Measurements from ENCODE around the gene ATP5MK. TPM values are rescaled to one million over a fixed set of nuclear protein-coding genes. Genes with fewer than 3 reads are reported as not detected.
"Not testable (repeated sequence)": the region's sequence is repeated elsewhere in the genome, so short reads cannot be mapped to it uniquely, and the experiment has no call there.

ATP5MK gene
- total RNA-seq, 1 donor from 2014 or later, result 180 TPM

- DNase-seq (ENCODE audit: extremely low spot score in 2 of 2), result no peak
- H3K36me3 ChIP-seq, result peaks cover 0 to 88% of the 10 kb centered on the region in 2 donors
- intact Hi-C loops (cut with DNase I), result loop anchor here (2.0 to 10.0 kb wide), 2 partner anchors 66 to 176 kb away; no protein-coding TSS in a partner anchor
These were observed 22.8 kb upstream of the ATP5MK start for GRCh38 chr10:103419101-103419500.

GRCh38 chr10:103417601-103418000 lies 21.3 kb upstream of the ATP5MK start:
- intact Hi-C loops (cut with DNase I), result loop anchor here (10.0 kb wide), 1 partner anchor 177 kb away; no protein-coding TSS in a partner anchor
- peaks cover 5 to 88% of the 10 kb centered on the region in 2 donors for H3K36me3 ChIP-seq
- no peak overlapping the region for H3K4me3 ChIP-seq
- no peak for TF ChIP-seq POLR2AphosphoS5 (IDR thresholded peaks at IDR 0.05; ENCODE audit: insufficient read depth in 1 of 2, low read depth in 1 of 2)
- no peak for TF ChIP-seq CTCF (IDR thresholded peaks at IDR 0.05)
- no peak for TF ChIP-seq POLR2A (IDR thresholded peaks at IDR 0.05)
- no peak for DNase-seq (ENCODE audit: extremely low spot score in 2 of 2)
- no peaks in the 10 kb centered on the region for H3K4me1 ChIP-seq
- H3K9me3 ChIP-seq, result no peaks in the 10 kb centered on the region
- no peak overlapping the region for H3K27ac ChIP-seq
- H3K27me3 ChIP-seq, result no peaks in the 10 kb centered on the region

More at GRCh38 chr10:103419101-103419500, 22.8 kb upstream of the ATP5MK start:
- Histone ChIP-seq H3K27me3 (no peaks in the 10 kb centered on the region), H3K27ac (no peak overlapping the region), H3K9me3 (no peaks in the 10 kb centered on the region), H3K4me1 (no peaks in the 10 kb centered on the region), H3K4me3 (no peak overlapping the region)
- no peak for TF ChIP-seq POLR2A (IDR thresholded peaks at IDR 0.05)
- no peak for TF ChIP-seq POLR2AphosphoS5 (IDR thresholded peaks at IDR 0.05; ENCODE audit: insufficient read depth in 1 of 2, low read depth in 1 of 2)
- no peak for TF ChIP-seq CTCF (IDR thresholded peaks at IDR 0.05)

- H3K27ac ChIP-seq; H3K4me3 ChIP-seq; H3K9me3 ChIP-seq; H3K27me3 ChIP-seq; DNase-seq (ENCODE audit: extremely low spot score in 2 of 2); H3K4me1 ChIP-seq: not testable (repeated sequence)
- H3K36me3 ChIP-seq, result peaks cover 5 to 88% of the 10 kb centered on the region in 2 donors
- intact Hi-C loops (cut with DNase I), result loop anchor here (10.0 kb wide), 1 partner anchor 178 kb away; no protein-coding TSS in a partner anchor
These were observed 20.8 kb upstream of the ATP5MK start for GRCh38 chr10:103417148-103417469.

GRCh38 chr10:103416436-103417147 lies 20.3 kb upstream of the ATP5MK start:
- Histone ChIP-seq H3K4me3 (no peak overlapping the region), H3K9me3 (no peaks in the 10 kb centered on the region), H3K27me3 (no peaks in the 10 kb centered on the region), H3K36me3 (peaks cover 5 to 90% of the 10 kb centered on the region in 2 donors), H3K4me1 (no peaks in the 10 kb centered on the region), H3K27ac (no peak overlapping the region)
- intact Hi-C loops (cut with DNase I), result loop anchor here (10.0 kb wide), 1 partner anchor 178 kb away; no protein-coding TSS in a partner anchor
- no peak for DNase-seq (ENCODE audit: extremely low spot score in 2 of 2)
- peak; percentile 52 to 71 (median 68) for TF ChIP-seq CTCF (IDR thresholded peaks at IDR 0.05)
- no peak for TF ChIP-seq POLR2AphosphoS5 (IDR thresholded peaks at IDR 0.05; ENCODE audit: insufficient read depth in 1 of 2, low read depth in 1 of 2)
- TF ChIP-seq POLR2A (IDR thresholded peaks at IDR 0.05), result no peak

- TF ChIP-seq POLR2AphosphoS5 (IDR thresholded peaks at IDR 0.05; ENCODE audit: insufficient read depth in 1 of 2, low read depth in 1 of 2) (no peak), POLR2A (IDR thresholded peaks at IDR 0.05) (no peak), CTCF (IDR thresholded peaks at IDR 0.05) (no peak)
- H3K27ac ChIP-seq, result no peak overlapping the region
- no peaks in the 10 kb centered on the region for H3K9me3 ChIP-seq
- no peaks in the 10 kb centered on the region for H3K27me3 ChIP-seq
- no peak overlapping the region for H3K4me3 ChIP-seq
- no peaks in the 10 kb centered on the region for H3K4me1 ChIP-seq
- DNase-seq (ENCODE audit: extremely low spot score in 2 of 2), result no peak
- H3K36me3 ChIP-seq, result peaks cover 5 to 94% of the 10 kb centered on the region in 2 donors
- intact Hi-C loops (cut with DNase I), result loop anchor here (10.0 kb wide), 1 partner anchor 179 kb away; no protein-coding TSS in a partner anchor
These were observed 19.3 kb upstream of the ATP5MK start for GRCh38 chr10:103415581-103415980.

Data from vagina (tissue), 2 donors.